Fibroblast of skin of left quadriceps (primary cell): ENCODE measurements around the gene PLK4.
"Not testable (repeated sequence)": the region's sequence is repeated elsewhere in the genome, so short reads cannot be mapped to it uniquely, and the experiment has no call there.

Experiments used
- DNase-seq, 2 experiments: peaks; one replicate each; pipeline ENCODE4 v3.0.0-alpha.2; 2013; ENCODE audit warnings: low read depth in 2 of 2

PLK4 gene

GRCh38 chr4:127880763-127881562 is at the start of gene PLK4:
TSS of gene PLK4 (plus strand) at chr4:127880893. CDS start at chr4:127881135, 242 bp downstream.
- peak; percentile 89 to 90 for DNase-seq

- no peak for DNase-seq
These were observed 48.1 kb upstream of the PLK4 start for GRCh38 chr4:127832585-127832984.

DNA sequence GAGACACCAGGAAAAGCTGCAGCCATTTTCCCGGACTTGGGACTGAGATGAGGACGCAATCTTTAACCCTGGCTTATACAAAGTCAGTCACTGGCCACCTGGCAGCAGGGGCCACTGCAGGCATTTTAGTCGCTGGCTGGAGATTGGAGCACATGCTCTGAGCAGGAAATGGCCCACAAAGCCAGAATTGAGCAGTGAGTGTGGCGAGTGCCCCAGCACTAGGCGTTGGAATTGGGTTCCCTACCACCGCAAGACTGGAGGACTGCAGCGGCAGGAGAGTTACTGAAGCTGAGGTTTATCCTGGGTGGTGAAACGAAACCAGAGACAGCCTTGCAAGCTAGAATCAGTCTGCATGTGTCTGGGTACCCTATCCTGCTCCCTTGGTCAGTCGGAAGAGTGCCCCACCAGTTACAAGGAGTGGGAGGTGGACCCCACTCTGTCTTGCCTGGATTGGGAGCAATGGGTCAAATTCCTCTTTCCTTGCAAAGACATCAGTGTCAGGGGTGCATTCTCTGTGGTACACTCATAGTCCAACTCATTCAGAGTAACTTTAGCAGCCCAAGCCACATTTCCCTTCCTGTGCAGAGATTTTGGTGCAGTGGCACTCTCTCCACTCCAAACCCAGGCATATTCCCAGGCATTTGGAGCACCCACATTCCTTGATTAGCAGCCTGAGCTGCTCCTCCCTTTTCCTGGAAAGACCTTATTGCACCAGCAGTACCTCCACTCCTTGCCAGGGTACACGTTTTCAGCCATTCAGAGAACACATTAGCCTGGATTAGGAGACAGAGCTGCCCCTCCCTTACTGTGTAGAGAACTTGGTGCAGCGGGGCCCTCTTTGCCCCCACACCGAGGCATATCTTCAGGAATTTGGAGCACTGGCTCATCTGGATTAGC is 36.7 kb upstream of the PLK4 start:
- DNase-seq, result no peak

DNA sequence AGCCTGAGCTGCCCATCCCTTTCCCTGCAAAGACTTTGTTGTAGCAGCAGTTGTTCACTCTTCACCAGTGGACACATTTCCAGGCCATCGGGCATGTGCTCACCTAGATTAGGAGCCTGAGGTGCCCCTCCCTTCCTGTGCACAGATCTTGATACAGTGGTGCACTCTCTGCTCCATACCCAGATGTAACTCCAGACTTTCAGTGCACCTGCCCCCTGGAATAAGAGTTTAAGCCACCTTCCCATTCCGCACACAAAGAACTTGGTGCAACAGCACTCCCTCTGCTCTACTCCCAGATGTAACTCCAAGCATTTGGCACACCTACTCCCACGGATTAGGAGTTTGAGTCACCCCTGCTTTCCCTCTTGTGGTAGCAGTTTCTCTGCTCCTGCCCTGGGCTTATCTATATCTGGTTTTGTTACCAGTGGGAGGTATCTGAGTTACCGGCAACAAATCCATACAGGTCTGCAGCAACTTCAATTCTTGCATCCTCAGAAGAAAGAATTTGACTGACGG is 36.0 kb upstream of the PLK4 start:
- DNase-seq, result no peak

DNA sequence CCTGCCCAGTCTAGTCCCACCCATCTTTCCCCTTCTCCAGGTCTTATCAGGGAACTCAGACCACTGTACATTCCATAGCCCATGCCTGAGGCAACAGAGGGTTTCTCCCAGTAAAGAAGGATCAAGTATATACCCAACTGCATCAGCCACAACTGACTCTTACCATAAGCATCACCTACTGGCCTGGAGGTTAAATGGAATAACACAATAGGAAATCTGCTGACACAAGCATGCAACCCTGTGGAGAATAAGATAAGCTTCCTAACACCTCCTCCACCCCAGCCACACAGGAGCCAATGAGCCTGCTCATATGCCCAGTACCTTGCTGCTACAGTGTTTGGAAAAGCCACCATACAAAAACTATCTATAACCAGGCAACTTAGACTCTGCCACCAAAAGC is 34.6 kb upstream of the PLK4 start:
- DNase-seq, result no peak

DNA sequence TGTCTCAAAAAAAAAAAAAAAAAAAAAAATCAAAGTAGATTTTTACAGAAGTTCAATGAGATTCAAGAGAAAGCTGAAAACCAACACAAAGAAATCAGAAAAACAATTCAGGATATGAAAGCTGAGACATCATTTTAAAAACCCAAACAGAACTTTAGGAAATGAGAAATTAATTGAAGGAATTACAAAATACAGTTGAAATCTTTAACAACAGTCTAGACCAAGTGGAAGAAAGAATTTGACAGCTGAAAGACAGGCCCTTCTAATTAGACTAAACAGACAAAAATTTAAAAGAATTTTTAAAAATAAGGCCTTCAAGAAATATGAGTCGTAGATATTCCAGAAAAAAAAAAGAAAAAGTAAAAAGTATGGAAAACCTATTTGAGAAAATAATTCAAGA is 33.9 kb upstream of the PLK4 start:
- no peak for DNase-seq

- DNase-seq, result no peak
These were observed 31.0 kb upstream of the PLK4 start for GRCh38 chr4:127849505-127850234.

DNA sequence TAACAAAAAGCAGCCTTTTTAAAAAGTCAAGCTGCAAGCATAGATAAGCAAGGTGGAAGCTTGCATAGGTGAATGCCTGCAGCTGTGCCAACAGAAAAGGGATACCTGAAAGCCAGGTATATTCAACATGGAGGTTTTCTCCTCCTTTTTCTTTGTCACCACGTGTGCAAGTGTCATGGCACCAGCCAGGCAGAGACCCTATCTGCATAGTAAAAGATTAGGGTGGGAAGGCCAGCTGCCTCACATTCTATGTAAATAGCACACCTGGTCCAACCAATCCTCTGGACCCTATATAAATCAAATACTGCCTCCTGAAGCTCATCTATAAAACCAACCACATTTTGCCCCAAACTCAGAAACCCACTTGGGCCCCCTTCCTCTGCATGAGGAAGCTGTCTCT is 28.0 kb upstream of the PLK4 start:
- no peak for DNase-seq

- DNase-seq, result no peak
These were observed 24.4 kb upstream of the PLK4 start for GRCh38 chr4:127856196-127856812.

GRCh38 chr4:127856813-127857447 is 23.8 kb upstream of the PLK4 start:
- peak; percentile 71 for DNase-seq

- no peak for DNase-seq
These were observed 23.1 kb upstream of the PLK4 start for GRCh38 chr4:127857641-127858040.

GRCh38 chr4:127868196-127868595 is 12.5 kb upstream of the PLK4 start:
- DNase-seq, result no peak

- no peak for DNase-seq
These were observed 10.4 kb upstream of the PLK4 start for GRCh38 chr4:127870281-127870680.

DNA sequence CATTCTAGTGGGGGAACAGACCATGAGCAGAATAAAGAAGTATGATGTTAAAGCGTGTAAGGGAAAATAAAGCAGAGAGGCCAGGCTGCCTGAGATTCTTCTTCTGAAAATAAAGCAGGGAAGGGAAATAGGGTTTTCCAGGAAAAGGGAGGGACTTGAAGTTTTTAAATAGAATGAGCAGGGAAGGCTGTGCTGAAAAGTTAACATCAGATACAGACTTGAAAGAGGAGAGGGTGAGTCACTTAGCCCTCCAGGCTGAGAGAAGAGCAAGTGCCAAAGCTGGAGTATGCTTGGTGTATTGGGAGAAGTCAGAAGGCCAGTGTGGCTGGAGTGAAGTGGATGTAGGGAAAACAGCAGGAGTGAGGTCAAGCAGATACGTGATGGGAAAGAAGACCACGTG is 10.0 kb upstream of the PLK4 start:
- DNase-seq, result peak; percentile 40 to 44

DNA sequence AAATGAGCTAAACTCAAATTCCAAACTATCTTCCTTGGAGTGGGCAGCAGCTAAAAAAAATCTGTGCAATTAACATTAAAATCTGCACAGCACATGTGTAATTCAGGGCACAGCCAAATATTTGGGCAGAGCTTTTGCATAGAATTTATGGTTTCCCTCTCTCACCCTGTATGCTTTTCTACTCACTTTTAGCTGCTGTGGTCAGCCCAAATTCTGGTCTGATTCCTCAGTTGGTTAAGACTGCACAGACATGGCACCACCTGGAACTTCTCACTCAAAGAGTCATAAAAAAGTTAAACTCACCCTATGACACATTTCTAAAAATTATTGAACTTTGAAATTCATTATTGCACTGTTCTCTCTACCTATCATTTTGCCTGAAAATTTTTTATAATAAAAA is 4.9 kb upstream of the PLK4 start:
- DNase-seq, result no peak

DNA sequence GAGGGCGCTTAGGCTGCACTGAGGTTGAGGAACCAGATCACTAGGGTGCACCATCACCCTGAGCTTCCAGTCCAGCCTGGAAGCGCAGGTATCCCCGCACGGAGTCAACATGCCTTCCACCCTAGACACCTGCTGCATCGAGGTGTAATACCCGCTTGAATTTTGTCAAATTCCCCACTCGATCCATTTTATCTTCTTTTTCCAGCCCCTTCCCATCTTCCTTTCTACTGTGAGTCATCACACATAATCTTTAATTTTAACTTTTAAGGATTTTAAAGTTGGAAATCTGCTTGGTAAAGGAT is 821 bp downstream of the PLK4 start:
- no peak for DNase-seq

DNA sequence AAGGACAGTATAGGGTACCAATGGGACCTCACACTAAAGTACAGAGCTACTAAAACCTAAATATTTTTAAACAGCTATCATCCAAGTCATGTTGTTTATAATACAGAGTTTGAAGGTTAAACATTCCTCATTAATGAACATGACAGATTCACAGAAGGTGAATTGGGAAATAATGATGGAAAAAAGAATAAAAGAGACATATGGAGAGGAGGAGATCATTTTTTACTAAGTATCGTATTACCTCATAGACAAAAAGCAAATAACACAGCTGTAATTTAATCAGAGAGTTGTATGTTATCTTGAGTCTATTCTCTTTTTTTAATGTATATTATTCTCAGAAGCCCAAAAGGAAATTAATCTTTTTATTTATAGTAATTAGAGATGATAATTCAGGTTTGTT is 7.9 kb downstream of the PLK4 start:
- DNase-seq, result no peak

GRCh38 chr4:127889903-127890302 is 9.2 kb downstream of the PLK4 start:
- no peak for DNase-seq

DNA sequence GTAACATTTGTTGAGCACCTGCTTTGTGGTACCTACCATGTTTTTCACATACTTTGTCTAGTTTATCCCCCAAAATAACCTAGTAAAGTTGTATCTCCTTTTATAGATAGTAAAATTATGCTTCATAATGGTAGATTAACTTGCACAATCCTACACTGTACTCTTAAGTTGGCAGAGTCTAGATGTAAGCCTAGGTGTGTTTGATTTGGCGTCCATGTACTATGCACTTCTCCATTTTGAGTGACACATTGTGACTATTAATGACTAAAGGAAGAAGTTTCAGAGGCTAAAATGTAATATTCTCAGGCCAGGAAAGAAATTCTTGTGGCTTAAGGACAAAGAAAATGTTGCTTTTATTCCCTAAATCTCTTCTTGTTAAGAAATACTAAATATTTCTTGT is 15.4 kb downstream of the PLK4 start:
- DNase-seq, result no peak

DNA sequence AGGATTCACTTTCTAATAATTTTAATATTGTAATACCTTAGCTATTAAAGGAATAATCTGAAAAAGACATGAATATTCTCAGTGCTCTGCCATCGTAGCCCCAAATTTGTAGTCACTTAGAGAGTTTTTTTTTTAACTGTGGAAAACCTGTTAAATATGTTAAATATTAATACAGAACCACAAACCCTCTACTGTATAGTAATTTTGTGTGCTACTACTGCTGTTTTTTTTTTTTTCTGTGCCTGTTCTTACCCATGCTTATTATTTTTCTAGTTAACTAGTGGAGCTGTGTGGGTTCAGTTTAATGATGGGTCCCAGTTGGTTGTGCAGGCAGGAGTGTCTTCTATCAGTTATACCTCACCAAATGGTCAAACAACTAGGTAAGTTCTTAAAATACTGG is 15.8 kb downstream of the PLK4 start:
- no peak for DNase-seq

DNA sequence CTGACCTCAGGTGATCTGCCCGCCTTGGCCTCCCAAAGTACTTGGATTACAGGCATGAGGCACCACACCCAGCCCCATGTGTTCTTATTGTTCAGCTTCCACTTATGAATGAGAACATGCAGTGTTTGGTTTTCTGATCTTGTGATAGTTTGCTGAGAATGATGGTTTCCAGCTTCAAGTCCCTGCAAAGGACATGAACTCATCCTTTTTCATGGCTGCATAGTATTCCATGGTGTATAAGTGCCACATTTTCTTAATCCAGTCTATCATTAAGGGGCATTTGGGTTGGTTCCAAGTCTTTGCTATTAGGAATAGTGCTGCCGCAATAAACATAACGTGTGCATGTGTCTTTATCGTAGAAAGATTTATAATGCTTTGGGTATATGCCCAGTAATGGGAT is 19.0 kb downstream of the PLK4 start:
- DNase-seq, result not testable (repeated sequence)
